Measurements from ENCODE around the gene LRPPRC. TPM values are rescaled to one million over a fixed set of nuclear protein-coding genes. Genes with fewer than 3 reads are reported as not detected.

The LRPPRC gene
- total RNA-seq, 6 experiments from 2014 or later = 39.6 to 53.8 (median 45.5) TPM

DNA sequence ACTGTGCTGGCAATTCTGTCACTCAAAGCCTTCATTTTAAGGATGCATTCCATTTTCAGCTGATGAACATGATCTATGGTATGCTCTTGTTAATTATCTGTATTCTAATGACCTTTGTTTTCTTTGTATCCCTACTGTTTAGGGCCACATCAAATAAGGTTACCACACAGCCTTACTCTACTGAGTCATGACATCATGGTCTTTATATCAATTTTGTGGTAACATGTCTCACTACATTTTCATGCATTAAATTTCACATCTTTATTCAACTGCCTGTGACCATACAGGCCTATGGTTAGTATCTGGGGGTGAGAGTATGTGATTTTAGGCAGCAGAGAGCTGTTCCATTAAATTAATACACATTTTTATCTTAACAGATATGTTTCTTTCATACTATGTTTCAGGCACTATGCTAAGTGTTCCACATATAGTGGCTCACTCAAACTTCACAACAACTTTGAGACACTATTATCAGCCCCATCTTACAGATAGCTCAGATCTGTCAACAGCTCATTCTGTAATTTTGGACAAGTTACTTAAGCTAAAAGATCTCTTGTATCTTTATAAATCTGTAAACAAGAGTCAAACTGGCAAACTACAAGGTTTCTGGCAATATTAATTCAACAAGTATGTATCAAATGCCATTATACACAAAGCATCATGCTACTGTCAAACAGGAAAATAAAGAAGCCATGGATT lies 18.0 kb downstream of the LRPPRC start:
- intact Hi-C loops (cut with DNase I) = no loop called here
- H3K36me3 ChIP-seq = peaks cover 0 to 69% (median 16%) of the 10 kb centered on the region in 4 donors

DNA sequence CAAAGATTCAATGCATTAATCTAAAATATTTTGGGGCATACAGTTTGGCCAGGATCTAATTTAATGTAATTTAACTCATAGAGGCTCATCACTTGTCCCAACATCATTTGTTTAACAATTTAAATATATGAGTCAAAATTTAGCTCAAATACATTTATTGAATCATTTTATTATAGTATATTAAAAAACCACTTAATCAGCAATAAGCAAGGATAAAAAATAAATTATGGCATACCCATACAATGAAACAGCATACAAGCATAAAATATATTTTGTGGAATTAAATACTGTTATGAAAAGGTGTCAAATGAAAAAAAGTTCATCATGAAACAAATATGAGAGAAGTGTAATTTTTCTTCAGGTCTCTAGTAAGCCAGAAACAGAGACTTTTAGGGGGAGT lies 34.9 kb downstream of the LRPPRC start:
- Histone ChIP-seq H3K4me3 (no peak overlapping the region), H3K9me3 (no peaks in the 10 kb centered on the region), H3K27me3 (no peaks in the 10 kb centered on the region), H3K27ac (no peak overlapping the region), H3K36me3 (peaks cover 4 to 70% (median 11%) of the 10 kb centered on the region in 4 donors), H3K4me1 (no peaks in the 10 kb centered on the region)
- no peak for ATAC-seq
- TF ChIP-seq, protein P1, sequence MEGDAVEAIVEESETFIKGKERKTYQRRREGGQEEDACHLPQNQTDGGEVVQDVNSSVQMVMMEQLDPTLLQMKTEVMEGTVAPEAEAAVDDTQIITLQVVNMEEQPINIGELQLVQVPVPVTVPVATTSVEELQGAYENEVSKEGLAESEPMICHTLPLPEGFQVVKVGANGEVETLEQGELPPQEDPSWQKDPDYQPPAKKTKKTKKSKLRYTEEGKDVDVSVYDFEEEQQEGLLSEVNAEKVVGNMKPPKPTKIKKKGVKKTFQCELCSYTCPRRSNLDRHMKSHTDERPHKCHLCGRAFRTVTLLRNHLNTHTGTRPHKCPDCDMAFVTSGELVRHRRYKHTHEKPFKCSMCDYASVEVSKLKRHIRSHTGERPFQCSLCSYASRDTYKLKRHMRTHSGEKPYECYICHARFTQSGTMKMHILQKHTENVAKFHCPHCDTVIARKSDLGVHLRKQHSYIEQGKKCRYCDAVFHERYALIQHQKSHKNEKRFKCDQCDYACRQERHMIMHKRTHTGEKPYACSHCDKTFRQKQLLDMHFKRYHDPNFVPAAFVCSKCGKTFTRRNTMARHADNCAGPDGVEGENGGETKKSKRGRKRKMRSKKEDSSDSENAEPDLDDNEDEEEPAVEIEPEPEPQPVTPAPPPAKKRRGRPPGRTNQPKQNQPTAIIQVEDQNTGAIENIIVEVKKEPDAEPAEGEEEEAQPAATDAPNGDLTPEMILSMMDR (IDR thresholded peaks at IDR 0.05) = no peak
- TF ChIP-seq POLR2A (IDR thresholded peaks at IDR 0.05) = no peak
- DNase-seq = no peak
- intact Hi-C loops (cut with DNase I) = no loop called here

More for the DNA sequence above, 18.0 kb downstream of the LRPPRC start:
- Histone ChIP-seq H3K4me1 (no peaks in the 10 kb centered on the region), H3K27me3 (no peaks in the 10 kb centered on the region), H3K27ac (no peak overlapping the region), H3K9me3 (no peaks in the 10 kb centered on the region), H3K4me3 (no peak overlapping the region)
- DNase-seq = no peak
- TF ChIP-seq POLR2A (IDR thresholded peaks at IDR 0.05) = no peak
- TF ChIP-seq, protein P1 (IDR thresholded peaks at IDR 0.05) = no peak
- ATAC-seq = no peak

DNA sequence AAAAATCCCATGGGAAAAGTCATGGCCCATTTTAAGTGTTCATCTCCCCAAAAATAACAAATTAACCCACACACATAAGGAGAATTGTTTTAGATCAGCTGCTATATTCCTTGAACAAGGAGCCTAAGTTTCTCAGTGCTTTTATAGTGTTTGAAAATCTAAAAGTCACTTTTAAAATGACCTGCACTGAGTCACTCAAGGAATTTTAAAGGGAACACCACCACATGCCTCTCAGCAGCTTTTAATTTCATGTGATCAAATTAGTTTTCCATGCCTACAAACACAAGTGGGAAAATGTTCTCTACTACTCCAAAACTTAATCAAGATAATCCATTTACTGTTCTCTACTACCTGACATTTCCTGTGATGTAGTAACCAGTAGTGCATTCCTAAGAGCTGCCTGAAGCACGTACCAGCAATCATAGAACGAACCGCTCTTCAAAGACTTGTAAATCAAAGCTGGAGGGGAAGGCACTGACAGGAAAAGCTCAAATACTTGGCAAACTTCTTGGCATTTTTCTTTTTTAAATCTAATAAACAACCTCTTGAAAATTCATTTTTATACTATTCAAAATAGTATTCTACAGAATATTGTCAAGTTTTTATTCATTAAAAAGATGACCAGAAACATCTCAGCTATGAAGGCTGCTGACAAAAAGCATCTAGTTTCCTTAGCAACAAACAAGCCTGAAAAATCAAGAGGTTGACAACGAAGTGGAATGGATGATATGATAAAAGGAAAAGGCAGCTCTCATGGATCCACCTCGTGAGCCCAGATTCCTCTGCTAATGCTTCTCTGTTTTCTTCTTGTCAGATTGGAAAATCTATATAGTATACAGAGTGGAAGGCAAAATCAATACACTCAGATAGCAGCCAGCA lies 37.2 kb downstream of the LRPPRC start:
- Histone ChIP-seq H3K4me1 (no peaks in the 10 kb centered on the region), H3K27ac (no peak overlapping the region), H3K36me3 (peaks cover 4 to 89% (median 14%) of the 10 kb centered on the region in 4 donors), H3K27me3 (no peaks in the 10 kb centered on the region), H3K9me3 (no peaks in the 10 kb centered on the region), H3K4me3 (no peak overlapping the region)
- no peak for ATAC-seq
- intact Hi-C loops (cut with DNase I) = no loop called here
- DNase-seq = no peak
- 90% methylated on average over 5 of the region's 5 CpGs for WGBS (ENCODE audit: insufficient coverage, low coverage, low lambda C conversion rate, missing lambda C conversion rate)
- TF ChIP-seq, protein P1 (IDR thresholded peaks at IDR 0.05) = no peak
- no peak for TF ChIP-seq POLR2A (IDR thresholded peaks at IDR 0.05)

DNA sequence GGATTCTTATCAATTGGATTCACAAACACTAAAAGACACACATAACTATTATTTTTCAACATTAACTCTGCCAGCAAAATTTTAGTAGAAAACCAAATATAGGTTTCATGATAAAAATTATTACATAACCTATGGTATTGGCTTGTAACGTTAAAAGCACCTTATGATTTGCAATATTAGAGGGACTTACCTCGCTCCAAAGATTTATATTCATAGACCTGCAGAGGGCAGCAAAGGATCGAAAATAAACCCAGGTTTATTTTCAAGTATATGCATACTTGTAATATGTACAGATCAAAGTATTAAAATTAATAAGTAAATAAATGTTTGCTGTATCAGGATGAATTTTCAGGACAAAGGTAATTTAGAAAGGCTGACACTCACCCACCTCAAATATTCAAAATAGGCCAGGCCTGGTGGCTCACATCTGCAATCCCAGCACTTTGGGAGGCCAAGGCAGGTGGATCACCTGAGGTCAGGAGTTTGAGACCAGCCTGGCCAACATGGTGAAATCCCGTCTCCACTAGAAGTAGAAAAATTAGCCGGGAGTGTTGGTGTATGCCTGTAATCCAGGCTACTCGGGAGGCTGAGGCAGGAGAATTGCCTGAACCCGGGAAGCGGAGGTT lies 45.3 kb downstream of the LRPPRC start:
- no peak for TF ChIP-seq POLR2A (IDR thresholded peaks at IDR 0.05)
- TF ChIP-seq, protein P1 (IDR thresholded peaks at IDR 0.05) = peak; percentile 33 to 50 (median 44)
- peaks cover 0 to 51% (median 15%) of the 10 kb centered on the region in 4 donors for H3K36me3 ChIP-seq
- intact Hi-C loops (cut with DNase I) = no loop called here
- no peaks in the 10 kb centered on the region for H3K27me3 ChIP-seq
- H3K4me3 ChIP-seq = no peak overlapping the region
- ATAC-seq (peak; percentile 61 to 73 (median 65)), DNase-seq (no peak)
- 59% methylated on average over 8 of the region's 8 CpGs for WGBS (ENCODE audit: insufficient coverage, low coverage, low lambda C conversion rate, missing lambda C conversion rate)
- no peaks in the 10 kb centered on the region for H3K4me1 ChIP-seq
- no peak overlapping the region for H3K27ac ChIP-seq
- H3K9me3 ChIP-seq = no peaks in the 10 kb centered on the region

All from right lobe of liver (tissue), 6 donors.